ENCODE results near the gene AHI1.

GRCh38 chr6:135235716-135236115 is 261.8 kb downstream of the AHI1 start:
- TF ChIP-seq CTCF (conservative IDR thresholded peaks at IDR 0.05; ENCODE audit: low read depth, low read length) (no peak), EZH2 (IDR thresholded peaks at IDR 0.05; ENCODE audit: borderline replicate concordance, low read depth, low read length, poor library complexity, severe bottlenecking) (no peak)
